Calu3 (cell line): Measurements from ENCODE around the gene GOT1. TPM values are rescaled to one million over a fixed set of nuclear protein-coding genes. Genes with fewer than 3 reads are reported as not detected.

Source experiments
- BruUV-seq: library from RNA; stranded (reverse); fragments of 400-500 nt; replicated peaks from 2 replicates; lab custom pipeline; 2021; lab: Mats Ljungman, UMichigan
- CTCF ChIA-PET: fragments of 300-600 bp; sonication (Branson Sonifier 250); formaldehyde crosslinking; loops from one replicate; lab custom pipeline; 2022; ENCODE audit warnings: antibody characterized with exemption; lab: Charles Lee
- DNase-seq: peaks from one replicate; pipeline ENCODE4 v3.0.0; 2022
- H3K27ac Mint-ChIP-seq: one replicate; pipeline ENCODE4 v1.8.0; 2022; ENCODE audit warnings: mixed read lengths; ENCODE audit not compliant: unreplicated experiment
- H3K27me3 Mint-ChIP-seq: one replicate; pipeline ENCODE4 v1.8.0; 2022; ENCODE audit warnings: mixed read lengths; ENCODE audit not compliant: unreplicated experiment
- H3K36me3 Mint-ChIP-seq: one replicate; pipeline ENCODE4 v1.8.0; 2022; ENCODE audit warnings: mild to moderate bottlenecking, moderate library complexity, mixed read lengths; ENCODE audit not compliant: insufficient read depth, unreplicated experiment
- H3K4me1 Mint-ChIP-seq: one replicate; pipeline ENCODE4 v1.8.0; 2022; ENCODE audit warnings: mild to moderate bottlenecking, low read depth, mixed read lengths; ENCODE audit not compliant: unreplicated experiment
- H3K4me3 Mint-ChIP-seq: one replicate; pipeline ENCODE4 v1.8.0; 2022; ENCODE audit warnings: mild to moderate bottlenecking, low read depth, moderate library complexity, mixed read lengths; ENCODE audit not compliant: unreplicated experiment
- H3K9me3 Mint-ChIP-seq: one replicate; pipeline ENCODE4 v1.8.0; 2022; ENCODE audit warnings: low read depth, mixed read lengths; ENCODE audit not compliant: unreplicated experiment
- CTCF ChIP-seq: fragments of 200-600 bp; IDR thresholded peaks from one replicate; pipeline ENCODE4 v1.8.0; 2022; ENCODE audit warnings: antibody characterized with exemption; ENCODE audit not compliant: unreplicated experiment
- intact Hi-C: fragments of 100-400 bp; cut with micrococcal nuclease; formaldehyde crosslinking; loops from one replicate; pipeline ENCODE4 v1.10.0; 2022; ENCODE audit not compliant: unreplicated experiment
- total RNA-seq: library from RNA; stranded (reverse); gene quantifications from 2 replicates; pipeline ENCODE4 v1.2.3, GENCODE V29; 2022

The GOT1 gene
- total RNA-seq, 1 experiment from 2014 or later = 35.6 TPM

- CTCF ChIA-PET = no interaction called here
- TF ChIP-seq CTCF = no peak
These were observed 30.8 kb upstream of the GOT1 start for GRCh38 chr10:99461230-99461629.

GRCh38 chr10:99460070-99460469 lies 29.6 kb upstream of the GOT1 start:
- H3K36me3 Mint-ChIP-seq = no peaks in the 10 kb centered on the region
- no peaks in the 10 kb centered on the region for H3K9me3 Mint-ChIP-seq
- H3K27me3 Mint-ChIP-seq = peaks cover 70% of the 10 kb centered on the region

More at GRCh38 chr10:99461230-99461629, 30.8 kb upstream of the GOT1 start:
- no TSS peak for BruUV-seq
- H3K36me3 Mint-ChIP-seq = no peaks in the 10 kb centered on the region
- no peak overlapping the region for H3K27ac Mint-ChIP-seq
- H3K27me3 Mint-ChIP-seq = peaks cover 59% of the 10 kb centered on the region
- no peak for DNase-seq
- H3K9me3 Mint-ChIP-seq = no peaks in the 10 kb centered on the region
- intact Hi-C loops = no loop called here
- no peaks in the 10 kb centered on the region for H3K4me1 Mint-ChIP-seq
- no peak overlapping the region for H3K4me3 Mint-ChIP-seq

GRCh38 chr10:99459217-99459616 lies 28.8 kb upstream of the GOT1 start:
- Mint-ChIP-seq H3K4me1 (no peaks in the 10 kb centered on the region), H3K27ac (no peak overlapping the region), H3K27me3 (peaks cover 79% of the 10 kb centered on the region), H3K4me3 (no peak overlapping the region), H3K9me3 (no peaks in the 10 kb centered on the region), H3K36me3 (no peaks in the 10 kb centered on the region)
- BruUV-seq = no TSS peak
- DNase-seq = no peak
- intact Hi-C loops = no loop called here
- CTCF ChIA-PET = no interaction called here
- no peak for TF ChIP-seq CTCF

More at GRCh38 chr10:99460070-99460469, 29.6 kb upstream of the GOT1 start:
- CTCF ChIA-PET = no interaction called here
- intact Hi-C loops = no loop called here
- no peak for DNase-seq
- TF ChIP-seq CTCF = no peak
- Mint-ChIP-seq H3K4me3 (no peak overlapping the region), H3K27ac (no peak overlapping the region), H3K4me1 (no peaks in the 10 kb centered on the region)
- BruUV-seq = no TSS peak

- no peak for DNase-seq
- H3K9me3 Mint-ChIP-seq = no peaks in the 10 kb centered on the region
- BruUV-seq = no TSS peak
- H3K4me3 Mint-ChIP-seq = no peak overlapping the region
- H3K27me3 Mint-ChIP-seq = peaks cover 88% of the 10 kb centered on the region
- H3K36me3 Mint-ChIP-seq = no peaks in the 10 kb centered on the region
- no peak for TF ChIP-seq CTCF
- intact Hi-C loops = no loop called here
- no peaks in the 10 kb centered on the region for H3K4me1 Mint-ChIP-seq
- CTCF ChIA-PET = no interaction called here
- H3K27ac Mint-ChIP-seq = no peak overlapping the region
These were observed 27.4 kb upstream of the GOT1 start for GRCh38 chr10:99457813-99458212.
